ENCODE results near the gene ROPN1L.

ROPN1L gene

DNA sequence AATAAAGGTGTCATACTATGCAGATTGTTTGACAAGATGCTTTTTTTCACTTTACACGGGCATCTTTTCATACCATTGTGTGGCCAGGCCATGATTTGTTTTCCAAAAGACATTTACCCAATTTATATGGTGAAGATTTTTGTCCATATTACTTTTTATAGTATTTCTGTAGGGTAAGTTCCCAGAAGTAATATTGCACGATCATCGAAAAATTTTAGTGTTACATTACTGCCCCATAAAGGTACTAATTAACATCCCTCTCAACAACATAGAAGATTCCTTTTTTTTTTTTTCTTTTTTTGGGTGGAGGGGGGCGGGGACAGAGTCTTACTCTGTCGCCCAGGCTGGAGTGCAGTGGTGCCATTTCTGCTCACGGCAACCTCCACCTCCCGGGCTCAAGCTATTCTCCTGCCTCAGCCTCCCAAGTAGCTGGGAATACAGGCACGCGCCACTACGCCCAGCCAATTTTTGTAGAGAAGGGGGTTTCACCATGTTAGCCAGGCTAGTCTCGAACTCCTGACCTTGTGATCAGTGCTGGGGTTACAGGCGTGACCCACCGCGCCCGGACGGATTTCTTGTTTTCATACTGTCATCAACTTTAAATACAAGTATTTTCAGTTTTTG lies 1.2 kb upstream of the ROPN1L start:
- no peak for TF ChIP-seq ZFX (IDR thresholded peaks at IDR 0.05; ENCODE audit: borderline replicate concordance)
- TF ChIP-seq, protein P1, sequence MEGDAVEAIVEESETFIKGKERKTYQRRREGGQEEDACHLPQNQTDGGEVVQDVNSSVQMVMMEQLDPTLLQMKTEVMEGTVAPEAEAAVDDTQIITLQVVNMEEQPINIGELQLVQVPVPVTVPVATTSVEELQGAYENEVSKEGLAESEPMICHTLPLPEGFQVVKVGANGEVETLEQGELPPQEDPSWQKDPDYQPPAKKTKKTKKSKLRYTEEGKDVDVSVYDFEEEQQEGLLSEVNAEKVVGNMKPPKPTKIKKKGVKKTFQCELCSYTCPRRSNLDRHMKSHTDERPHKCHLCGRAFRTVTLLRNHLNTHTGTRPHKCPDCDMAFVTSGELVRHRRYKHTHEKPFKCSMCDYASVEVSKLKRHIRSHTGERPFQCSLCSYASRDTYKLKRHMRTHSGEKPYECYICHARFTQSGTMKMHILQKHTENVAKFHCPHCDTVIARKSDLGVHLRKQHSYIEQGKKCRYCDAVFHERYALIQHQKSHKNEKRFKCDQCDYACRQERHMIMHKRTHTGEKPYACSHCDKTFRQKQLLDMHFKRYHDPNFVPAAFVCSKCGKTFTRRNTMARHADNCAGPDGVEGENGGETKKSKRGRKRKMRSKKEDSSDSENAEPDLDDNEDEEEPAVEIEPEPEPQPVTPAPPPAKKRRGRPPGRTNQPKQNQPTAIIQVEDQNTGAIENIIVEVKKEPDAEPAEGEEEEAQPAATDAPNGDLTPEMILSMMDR (IDR thresholded peaks at IDR 0.05) = no peak
- no peak overlapping the region for H3K27ac ChIP-seq

DNA sequence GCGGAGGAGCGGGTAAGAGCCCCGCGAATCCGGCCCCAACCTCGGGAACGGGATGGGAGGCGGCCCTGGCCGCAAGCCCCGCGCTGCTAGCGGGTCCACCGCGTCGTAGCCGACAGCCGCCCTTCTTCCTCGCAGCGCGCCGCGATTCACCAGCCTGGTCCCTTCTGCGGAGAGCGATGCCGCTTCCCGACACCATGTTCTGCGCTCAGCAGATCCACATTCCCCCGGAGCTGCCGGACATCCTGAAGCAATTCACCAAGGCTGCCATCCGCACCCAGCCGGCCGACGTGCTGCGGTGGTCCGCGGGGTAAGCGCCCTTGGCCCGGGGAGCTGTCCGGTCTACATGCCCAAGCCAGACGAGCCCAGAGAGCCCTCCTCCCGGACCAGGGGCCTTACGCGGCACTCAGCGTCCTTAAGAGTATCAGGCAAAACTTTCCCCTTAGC lies 335 bp downstream of the ROPN1L start:
- H3K27ac ChIP-seq = no peak overlapping the region
- no peak for TF ChIP-seq ZFX (IDR thresholded peaks at IDR 0.05; ENCODE audit: borderline replicate concordance)
- TF ChIP-seq, protein P1 (IDR thresholded peaks at IDR 0.05) = no peak

DNA sequence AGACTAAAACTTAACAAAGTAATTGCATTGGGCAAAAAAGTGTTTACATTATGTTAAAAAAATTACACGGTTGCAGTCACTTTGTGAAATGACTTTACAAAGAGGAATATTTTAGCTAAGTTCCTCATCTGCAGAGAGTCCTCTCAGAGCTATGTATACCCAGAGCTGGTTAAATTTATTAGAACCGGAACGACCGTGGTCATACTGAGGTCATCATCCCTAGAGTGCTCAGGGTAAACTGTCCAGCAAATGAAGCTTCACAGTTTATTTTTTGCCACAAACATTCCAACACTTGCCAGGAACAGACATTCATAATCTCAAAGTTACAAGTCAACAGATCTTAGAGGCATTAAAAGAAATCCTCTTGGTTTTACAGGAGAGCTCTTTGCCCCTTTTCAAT lies 897 bp downstream of the ROPN1L start:
- H3K27ac ChIP-seq = no peak overlapping the region
- no peak for TF ChIP-seq ZFX (IDR thresholded peaks at IDR 0.05; ENCODE audit: borderline replicate concordance)
- TF ChIP-seq, protein P1 (IDR thresholded peaks at IDR 0.05) = no peak

DNA sequence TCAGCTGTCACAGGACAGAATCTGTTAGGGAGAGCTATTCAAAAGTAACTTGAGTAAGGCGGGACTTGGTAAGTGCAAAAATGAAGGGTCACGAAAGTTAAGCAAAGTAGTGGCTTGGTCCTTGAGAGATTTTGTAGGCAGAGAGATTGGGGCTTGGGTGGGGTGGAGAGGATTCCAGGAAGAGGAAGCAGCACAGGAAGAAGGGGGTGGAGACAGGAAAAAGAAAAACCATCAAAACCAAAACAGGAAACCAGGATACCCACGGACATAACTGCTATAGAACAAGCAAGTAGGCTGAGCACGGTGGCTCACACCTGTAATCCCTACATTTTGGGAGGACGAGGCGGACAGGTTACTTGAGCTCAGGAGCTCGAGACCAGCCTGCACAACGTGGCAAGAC lies 3.7 kb downstream of the ROPN1L start:
- no peak overlapping the region for H3K27ac ChIP-seq
- TF ChIP-seq, protein P1 (IDR thresholded peaks at IDR 0.05) = no peak
- no peak for TF ChIP-seq ZFX (IDR thresholded peaks at IDR 0.05; ENCODE audit: borderline replicate concordance)

DNA sequence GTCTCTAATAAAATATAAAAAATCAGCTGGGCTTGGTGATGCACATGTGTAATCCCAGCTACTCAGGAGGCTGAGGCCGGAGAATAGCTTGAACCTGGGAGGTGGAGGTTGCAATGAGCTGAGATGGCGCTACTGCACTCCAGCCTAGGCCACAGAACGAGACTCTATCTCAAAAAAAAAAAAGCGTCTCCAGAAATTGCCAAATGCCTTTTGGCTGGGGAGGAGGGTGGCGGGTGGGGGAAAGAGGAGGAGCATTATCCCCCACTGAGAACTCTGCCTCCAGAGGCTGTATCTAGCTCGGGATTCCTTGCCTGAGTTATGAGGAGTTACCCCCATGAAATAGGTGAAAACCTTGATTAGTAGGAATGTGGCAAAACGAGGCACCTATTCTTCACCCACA lies 4.8 kb downstream of the ROPN1L start:
- no peak overlapping the region for H3K27ac ChIP-seq
- TF ChIP-seq, protein P1 (IDR thresholded peaks at IDR 0.05) = no peak
- no peak for TF ChIP-seq ZFX (IDR thresholded peaks at IDR 0.05; ENCODE audit: borderline replicate concordance)

DNA sequence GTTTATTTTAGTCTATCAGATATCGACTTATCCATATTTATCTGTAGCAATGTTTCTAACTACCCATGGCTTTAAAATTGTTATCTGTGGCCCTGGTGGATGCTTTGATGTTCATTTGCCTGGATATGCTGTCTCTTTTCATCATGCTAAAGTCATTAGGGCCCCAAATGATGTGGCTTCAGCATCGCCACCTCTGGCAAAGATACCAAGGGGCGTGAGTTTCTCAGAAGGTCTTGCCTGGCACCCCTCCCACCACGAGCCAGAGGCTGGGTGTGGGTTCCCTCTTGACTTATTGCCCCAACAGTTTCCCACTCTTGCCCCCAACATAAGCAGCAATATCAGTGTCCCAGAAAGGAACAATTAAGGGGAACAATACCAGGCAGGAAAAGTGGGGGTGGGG lies 5.4 kb downstream of the ROPN1L start:
- no peak for TF ChIP-seq ZFX (IDR thresholded peaks at IDR 0.05; ENCODE audit: borderline replicate concordance)
- TF ChIP-seq, protein P1 (IDR thresholded peaks at IDR 0.05) = no peak
- H3K27ac ChIP-seq = no peak overlapping the region

DNA sequence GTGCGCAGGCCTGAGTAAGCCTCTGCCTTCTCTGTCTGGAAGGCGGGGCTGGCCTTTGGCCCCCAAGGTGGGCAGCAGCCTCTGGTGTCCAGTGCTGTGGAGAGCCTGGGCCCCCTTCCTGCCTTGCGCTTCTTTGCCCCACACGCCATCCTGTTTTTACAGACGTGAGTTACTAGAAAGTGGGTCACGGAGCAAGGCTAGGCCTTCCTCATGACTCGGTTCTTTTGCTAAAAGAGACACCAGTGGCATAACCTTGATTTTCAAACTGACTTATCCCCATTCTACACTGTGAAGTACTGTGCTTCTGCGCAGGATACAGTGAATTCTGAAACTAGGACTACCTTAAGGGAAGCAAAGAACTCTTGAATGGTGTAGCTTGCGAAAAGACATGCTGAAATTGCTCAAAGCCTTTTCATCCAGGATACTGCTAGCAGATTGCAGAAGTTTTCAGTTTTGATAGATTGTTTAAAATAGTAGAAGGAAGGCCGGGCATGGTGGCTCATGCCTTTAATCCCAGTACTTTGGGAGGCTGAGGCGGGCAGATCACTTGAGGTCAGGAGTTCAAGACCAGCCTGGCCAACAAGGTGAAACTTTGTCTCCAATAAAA lies 7.2 kb downstream of the ROPN1L start:
- TF ChIP-seq, protein P1 (IDR thresholded peaks at IDR 0.05) = no peak
- no peak for TF ChIP-seq ZFX (IDR thresholded peaks at IDR 0.05; ENCODE audit: borderline replicate concordance)

More for the DNA sequence above, 7.2 kb downstream of the ROPN1L start:
- H3K27ac ChIP-seq = no peak overlapping the region

Measured in 22Rv1 (cell line).